HEK293T (cell line): Measurements from ENCODE around the gene BRPF3.

Source experiments
- CTCF ChIA-PET: fragments of 350-600 bp; formaldehyde crosslinking; extraction: SDS; loops from one replicate; lab custom pipeline; 2021; ENCODE audit warnings: antibody characterized with exemption, inconsistent platforms; lab: Yijun Ruan, JAX
- POLR2A ChIA-PET: fragments of 350-600 bp; formaldehyde crosslinking; extraction: SDS; loops from one replicate; lab custom pipeline; 2020; ENCODE audit warnings: antibody characterized with exemption, inconsistent platforms; lab: Yijun Ruan, JAX
- DNase-seq: peaks from one replicate; pipeline ENCODE4 v3.0.0; 2012; ENCODE audit warnings: mixed read lengths; ENCODE audit errors: extremely low spot score
- ARNT ChIP-seq: fragments of 450-650 bp; IDR thresholded peaks from 2 replicates; pipeline ENCODE4 v1.6.1; 2017; ENCODE audit warnings: mild to moderate bottlenecking
- BHLHE40 ChIP-seq: fragments of 450-650 bp; IDR thresholded peaks from 2 replicates; pipeline ENCODE4 v1.6.1; 2016; ENCODE audit warnings: mild to moderate bottlenecking, moderate library complexity, borderline replicate concordance
- CTBP1 ChIP-seq: fragments of 450-650 bp; IDR thresholded peaks from 2 replicates; pipeline ENCODE4 v1.6.1; 2016; ENCODE audit warnings: borderline replicate concordance
- ELF4 ChIP-seq: fragments of 450-650 bp; IDR thresholded peaks from 2 replicates; pipeline ENCODE4 v1.6.1; 2017; ENCODE audit warnings: antibody characterized with exemption
- FOXA1 ChIP-seq: fragments of 450-650 bp; IDR thresholded peaks from 2 replicates; pipeline ENCODE4 v1.6.1; 2016; ENCODE audit warnings: mild to moderate bottlenecking
- FOXK2 ChIP-seq: fragments of 450-650 bp; IDR thresholded peaks from 2 replicates; pipeline ENCODE4 v1.6.1; 2016; ENCODE audit warnings: mild to moderate bottlenecking
- FOXM1 ChIP-seq: fragments of 450-650 bp; IDR thresholded peaks from 2 replicates; pipeline ENCODE4 v1.6.1; 2017; ENCODE audit warnings: mild to moderate bottlenecking, borderline replicate concordance
- HDGF ChIP-seq: fragments of 450-650 bp; IDR thresholded peaks from 2 replicates; pipeline ENCODE4 v1.6.1; 2017; ENCODE audit warnings: antibody characterized with exemption, borderline replicate concordance
- L3MBTL2 ChIP-seq: fragments of 450-650 bp; conservative IDR thresholded peaks from 2 replicates; pipeline ENCODE4 v1.6.1; 2016; ENCODE audit warnings: mild to moderate bottlenecking
- LEF1 ChIP-seq: fragments of 450-650 bp; IDR thresholded peaks from 2 replicates; pipeline ENCODE4 v1.6.1; 2017; ENCODE audit warnings: mild to moderate bottlenecking, borderline replicate concordance
- NFRKB ChIP-seq: fragments of 450-650 bp; IDR thresholded peaks from 2 replicates; pipeline ENCODE4 v1.6.1; 2016; ENCODE audit warnings: mild to moderate bottlenecking, moderate library complexity
- SP1 ChIP-seq: fragments of 450-650 bp; IDR thresholded peaks from 2 replicates; pipeline ENCODE4 v1.6.1; 2017
- SUZ12 ChIP-seq: fragments of 450-650 bp; IDR thresholded peaks from 2 replicates; pipeline ENCODE4 v1.6.1; 2016; ENCODE audit warnings: mild to moderate bottlenecking
- TARDBP ChIP-seq: fragments of 450-650 bp; IDR thresholded peaks from 2 replicates; pipeline ENCODE4 v1.6.1; 2016
- ZNF384 ChIP-seq: fragments of 450-650 bp; IDR thresholded peaks from 2 replicates; pipeline ENCODE4 v1.6.1; 2016
- TF ChIP-seq, protein P1 (sequence below): fragments of 450-650 bp; IDR thresholded peaks from 2 replicates; pipeline ENCODE4 v1.6.1; 2016

Gene BRPF3

DNA sequence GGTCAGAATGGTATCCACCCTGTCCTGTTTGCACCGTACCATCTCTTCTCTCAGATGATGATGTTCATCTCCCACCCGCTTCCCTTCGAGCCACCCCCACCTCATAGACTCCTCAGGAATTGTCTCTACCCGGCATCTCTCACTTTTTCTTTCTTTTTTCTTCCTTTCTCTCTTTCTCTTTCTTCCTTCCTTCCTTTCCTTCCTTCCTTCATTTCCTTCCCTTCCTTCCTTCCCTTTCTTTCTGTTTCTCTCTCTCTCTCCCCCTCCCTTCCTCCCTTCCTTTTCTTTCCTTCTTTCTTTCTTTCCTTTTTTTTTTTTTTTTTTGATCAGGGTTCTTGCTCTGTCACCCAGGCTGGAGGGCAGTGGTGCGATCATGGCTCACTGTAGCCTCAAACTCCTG is 45.6 kb downstream of the BRPF3 start:
- TF ChIP-seq FOXK2 (no peak), LEF1 (no peak), BHLHE40 (no peak), FOXA1 (no peak), L3MBTL2 (no peak), NFRKB (no peak), ZNF384 (no peak), TARDBP (no peak), CTBP1 (no peak), ARNT (no peak), FOXM1 (no peak), SP1 (no peak), SUZ12 (no peak), ELF4 (no peak)
- TF ChIP-seq, protein P1, sequence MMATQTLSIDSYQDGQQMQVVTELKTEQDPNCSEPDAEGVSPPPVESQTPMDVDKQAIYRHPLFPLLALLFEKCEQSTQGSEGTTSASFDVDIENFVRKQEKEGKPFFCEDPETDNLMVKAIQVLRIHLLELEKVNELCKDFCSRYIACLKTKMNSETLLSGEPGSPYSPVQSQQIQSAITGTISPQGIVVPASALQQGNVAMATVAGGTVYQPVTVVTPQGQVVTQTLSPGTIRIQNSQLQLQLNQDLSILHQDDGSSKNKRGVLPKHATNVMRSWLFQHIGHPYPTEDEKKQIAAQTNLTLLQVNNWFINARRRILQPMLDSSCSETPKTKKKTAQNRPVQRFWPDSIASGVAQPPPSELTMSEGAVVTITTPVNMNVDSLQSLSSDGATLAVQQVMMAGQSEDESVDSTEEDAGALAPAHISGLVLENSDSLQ, result no peak
- no peak for DNase-seq
- ChIA-PET CTCF (interaction anchor here (0.7 kb wide), 1 partner anchor 1976 kb away, joined by 3 read pairs; no protein-coding TSS in a partner anchor), POLR2A (no interaction called here)

DNA sequence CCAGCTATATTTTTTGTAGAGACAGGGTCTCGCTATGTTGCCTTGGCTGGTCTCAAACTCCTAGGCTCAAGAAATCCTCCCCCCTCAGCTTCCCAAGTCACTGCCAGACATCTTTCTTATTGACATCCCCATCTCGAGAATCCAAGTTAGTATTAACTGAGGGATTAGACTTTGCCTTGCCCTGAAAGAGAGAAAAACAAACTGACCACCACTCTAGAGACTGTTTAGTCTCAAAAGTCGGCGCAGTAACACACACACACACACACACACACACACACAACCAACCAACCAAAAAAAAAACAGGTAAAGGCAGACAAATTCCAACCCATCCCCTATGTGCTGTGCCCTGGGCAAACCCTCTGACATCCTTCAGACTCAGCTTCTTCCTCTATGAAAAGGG is 46.1 kb downstream of the BRPF3 start:
- DNase-seq, result no peak
- TF ChIP-seq ZNF384 (no peak), BHLHE40 (no peak), HDGF (no peak), SUZ12 (no peak), CTBP1 (no peak), SP1 (no peak), L3MBTL2 (no peak), ELF4 (no peak), FOXM1 (no peak), NFRKB (no peak), LEF1 (no peak), FOXK2 (no peak), TARDBP (no peak), ARNT (no peak), FOXA1 (no peak)
- TF ChIP-seq, protein P1, result no peak
- CTCF ChIA-PET, result interaction anchor here (0.7 kb wide), 1 partner anchor 1977 kb away, joined by 3 read pairs; no protein-coding TSS in a partner anchor
- POLR2A ChIA-PET, result interaction anchor here (0.7 kb wide), 1 partner anchor 8 kb away, joined by 3 read pairs; no protein-coding TSS in a partner anchor

DNA sequence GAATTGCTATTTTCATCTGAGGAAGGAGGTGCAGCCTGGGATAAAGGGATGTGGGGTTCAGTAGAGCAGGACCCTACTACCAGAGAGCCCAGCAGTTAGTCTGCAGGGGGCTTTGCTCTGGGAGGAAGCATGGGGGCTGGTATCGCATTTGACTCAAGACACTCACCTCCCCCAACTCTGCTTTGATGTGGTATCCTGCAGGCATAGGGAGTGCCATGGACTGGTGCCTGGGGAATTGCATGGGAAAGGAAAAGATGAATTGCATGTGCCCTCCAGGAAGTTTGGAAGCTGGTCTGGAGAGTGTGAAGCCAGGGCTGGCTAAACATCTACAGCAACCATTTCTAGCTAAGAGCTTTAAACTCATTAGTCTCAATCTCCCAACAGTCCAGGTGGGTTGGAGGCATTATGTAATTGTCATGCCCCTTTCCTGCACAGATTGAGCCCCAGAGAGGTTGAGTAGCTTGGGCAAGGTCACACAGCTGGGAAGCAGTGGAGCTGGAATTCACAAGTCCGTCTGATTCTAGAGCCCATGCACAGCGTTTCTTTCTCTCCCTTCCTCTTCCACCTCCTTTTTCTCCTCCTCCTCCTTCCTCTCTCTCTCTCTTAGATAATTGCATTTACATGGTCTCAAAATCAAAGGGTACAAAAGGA is 47.1 kb downstream of the BRPF3 start:
- TF ChIP-seq ZNF384 (no peak), HDGF (no peak), ARNT (no peak), ELF4 (no peak)
- no peak for DNase-seq
- POLR2A ChIA-PET, result no interaction called here
- CTCF ChIA-PET, result interaction anchor here (0.5 kb wide), 1 partner anchor 106 kb away, joined by 6 read pairs; no protein-coding TSS in a partner anchor

DNA sequence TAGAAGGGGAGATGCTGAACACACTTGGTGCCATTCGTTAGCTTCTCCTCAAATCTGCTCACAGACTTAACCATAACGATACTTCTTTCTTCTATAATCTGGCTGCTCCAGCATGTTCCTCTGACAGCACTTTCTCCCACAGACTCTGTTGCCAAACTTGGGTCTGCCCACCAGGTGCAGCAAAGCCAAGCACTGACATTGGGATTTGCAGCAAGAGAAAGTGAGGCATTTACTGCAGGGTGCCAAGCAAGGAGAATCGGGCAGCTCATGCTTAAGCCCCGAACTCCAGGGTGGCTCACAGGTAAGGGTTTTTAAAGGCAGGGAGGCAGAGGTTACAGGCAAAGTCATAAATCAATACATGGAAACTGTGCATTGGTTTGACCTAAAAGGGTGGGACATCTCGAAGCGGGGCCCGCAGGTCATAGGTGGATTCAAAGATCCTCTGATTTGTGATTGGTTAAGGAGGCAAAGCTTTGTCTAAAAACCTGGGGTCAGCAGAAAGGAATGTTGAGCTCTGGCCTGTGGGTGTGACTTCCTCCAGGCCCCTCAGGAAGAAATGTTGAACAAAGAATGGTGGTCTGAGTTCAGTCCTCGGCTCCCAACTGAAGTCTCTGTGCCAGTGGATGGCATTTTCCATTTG is 48.2 kb downstream of the BRPF3 start:
- POLR2A ChIA-PET, result no interaction called here
- CTCF ChIA-PET, result no interaction called here
- TF ChIP-seq TARDBP, result no peak
- TF ChIP-seq, protein P1, result peak; percentile 84
- DNase-seq, result no peak

DNA sequence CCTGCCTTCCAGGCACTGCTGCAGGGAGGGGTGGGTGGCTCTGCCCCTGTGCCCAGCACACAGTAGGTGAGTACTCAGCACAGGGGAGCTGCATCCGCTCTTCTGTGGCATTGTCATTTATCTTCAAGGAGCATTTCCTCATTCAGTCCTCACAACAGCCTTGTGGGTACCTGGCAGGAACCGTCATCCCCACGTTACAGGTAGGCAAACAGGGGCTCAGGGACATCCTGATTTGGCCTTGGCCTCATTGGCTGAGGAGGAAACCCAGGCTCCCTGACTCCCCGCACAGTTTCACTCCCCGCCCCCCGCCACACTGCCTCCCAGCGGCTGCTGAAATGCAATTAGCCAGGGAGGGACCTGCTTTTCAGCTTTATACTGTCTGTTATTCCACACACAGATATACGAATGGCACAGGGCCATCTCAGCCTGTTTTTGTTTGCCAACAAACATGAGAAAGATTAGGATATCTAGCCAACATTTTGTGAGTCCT is 49.1 kb downstream of the BRPF3 start:
- no peak for DNase-seq
- POLR2A ChIA-PET, result no interaction called here
- TF ChIP-seq TARDBP (no peak), NFRKB (no peak), HDGF (no peak), ARNT (no peak), FOXA1 (no peak), ZNF384 (no peak), FOXM1 (no peak), BHLHE40 (no peak), SUZ12 (no peak), LEF1 (no peak)
- TF ChIP-seq, protein P1, result no peak
- CTCF ChIA-PET, result no interaction called here
